ENCODE measurements around the gene CTDSPL2.

Gene CTDSPL2

GRCh38 chr15:44565387-44566154 is 138.1 kb downstream of the CTDSPL2 start (continued):
- TF ChIP-seq TSHZ2 (CRISPR knock-in tag; IDR thresholded peaks at IDR 0.05) (no peak), SNAI2 (CRISPR knock-in tag; IDR thresholded peaks at IDR 0.05) (no peak)

DNA sequence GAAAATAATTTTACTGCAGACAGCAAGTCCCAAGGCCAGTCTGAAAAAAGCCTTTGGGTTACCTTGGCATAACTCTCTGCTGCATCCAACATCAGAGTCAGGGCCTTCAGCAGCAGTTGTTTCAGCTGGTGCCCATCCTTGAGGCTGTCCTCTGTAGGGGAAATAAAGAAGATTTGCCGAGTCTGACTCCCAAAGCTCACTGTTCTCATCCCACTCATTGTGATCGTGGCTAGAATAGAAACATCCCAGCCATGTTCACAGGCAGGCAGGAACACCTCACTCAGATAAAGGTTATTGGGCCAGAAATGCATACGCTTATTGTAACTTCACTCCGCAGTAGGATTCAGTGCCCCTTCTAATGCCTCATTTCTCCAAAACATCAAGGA is 138.7 kb downstream of the CTDSPL2 start:
- no peak for ATAC-seq
- TF ChIP-seq ZNF8 (CRISPR knock-in tag; IDR thresholded peaks at IDR 0.05) = no peak
- TF ChIP-seq RARB (CRISPR knock-in tag; IDR thresholded peaks at IDR 0.05) = no peak
- TF ChIP-seq GLIS3 (CRISPR knock-in tag; IDR thresholded peaks at IDR 0.05) = no peak
- TF ChIP-seq POU6F1 (CRISPR knock-in tag; IDR thresholded peaks at IDR 0.05; ENCODE audit: borderline replicate concordance, low read depth) = no peak
- TF ChIP-seq ZFP30 (CRISPR knock-in tag; IDR thresholded peaks at IDR 0.05) = no peak
- TF ChIP-seq, protein P1, sequence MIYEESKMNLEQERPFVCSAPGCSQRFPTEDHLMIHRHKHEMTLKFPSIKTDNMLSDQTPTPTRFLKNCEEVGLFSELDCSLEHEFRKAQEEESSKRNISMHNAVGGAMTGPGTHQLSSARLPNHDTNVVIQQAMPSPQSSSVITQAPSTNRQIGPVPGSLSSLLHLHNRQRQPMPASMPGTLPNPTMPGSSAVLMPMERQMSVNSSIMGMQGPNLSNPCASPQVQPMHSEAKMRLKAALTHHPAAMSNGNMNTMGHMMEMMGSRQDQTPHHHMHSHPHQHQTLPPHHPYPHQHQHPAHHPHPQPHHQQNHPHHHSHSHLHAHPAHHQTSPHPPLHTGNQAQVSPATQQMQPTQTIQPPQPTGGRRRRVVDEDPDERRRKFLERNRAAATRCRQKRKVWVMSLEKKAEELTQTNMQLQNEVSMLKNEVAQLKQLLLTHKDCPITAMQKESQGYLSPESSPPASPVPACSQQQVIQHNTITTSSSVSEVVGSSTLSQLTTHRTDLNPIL (CRISPR knock-in tag; IDR thresholded peaks at IDR 0.05; ENCODE audit: low read depth) = no peak
- no peak for TF ChIP-seq ZFP3 (CRISPR knock-in tag; IDR thresholded peaks at IDR 0.05)
- no peak for TF ChIP-seq OSR1 (CRISPR knock-in tag; IDR thresholded peaks at IDR 0.05)
- TF ChIP-seq, protein P2, sequence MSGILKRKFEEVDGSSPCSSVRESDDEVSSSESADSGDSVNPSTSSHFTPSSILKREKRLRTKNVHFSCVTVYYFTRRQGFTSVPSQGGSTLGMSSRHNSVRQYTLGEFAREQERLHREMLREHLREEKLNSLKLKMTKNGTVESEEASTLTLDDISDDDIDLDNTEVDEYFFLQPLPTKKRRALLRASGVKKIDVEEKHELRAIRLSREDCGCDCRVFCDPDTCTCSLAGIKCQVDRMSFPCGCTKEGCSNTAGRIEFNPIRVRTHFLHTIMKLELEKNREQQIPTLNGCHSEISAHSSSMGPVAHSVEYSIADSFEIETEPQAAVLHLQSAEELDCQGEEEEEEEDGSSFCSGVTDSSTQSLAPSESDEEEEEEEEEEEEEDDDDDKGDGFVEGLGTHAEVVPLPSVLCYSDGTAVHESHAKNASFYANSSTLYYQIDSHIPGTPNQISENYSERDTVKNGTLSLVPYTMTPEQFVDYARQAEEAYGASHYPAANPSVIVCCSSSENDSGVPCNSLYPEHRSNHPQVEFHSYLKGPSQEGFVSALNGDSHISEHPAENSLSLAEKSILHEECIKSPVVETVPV (CRISPR knock-in tag; IDR thresholded peaks at IDR 0.05) = no peak
- TF ChIP-seq ZNF70 (CRISPR knock-in tag; IDR thresholded peaks at IDR 0.05) = no peak
- no peak for TF ChIP-seq ZC3H10 (CRISPR knock-in tag; IDR thresholded peaks at IDR 0.05)
- TF ChIP-seq PATZ1 (CRISPR knock-in tag; IDR thresholded peaks at IDR 0.05; ENCODE audit: borderline replicate concordance) = no peak
- no peak for TF ChIP-seq CSDC2 (CRISPR knock-in tag; IDR thresholded peaks at IDR 0.05)
- no peak for TF ChIP-seq ZNF565 (CRISPR knock-in tag; conservative IDR thresholded peaks at IDR 0.05; ENCODE audit: low read depth)
- TF ChIP-seq ISL1 (CRISPR knock-in tag; IDR thresholded peaks at IDR 0.05) = no peak
- TF ChIP-seq ESRRG (CRISPR knock-in tag; IDR thresholded peaks at IDR 0.05) = no peak
- TF ChIP-seq SNAI2 (CRISPR knock-in tag; IDR thresholded peaks at IDR 0.05) = no peak

DNA sequence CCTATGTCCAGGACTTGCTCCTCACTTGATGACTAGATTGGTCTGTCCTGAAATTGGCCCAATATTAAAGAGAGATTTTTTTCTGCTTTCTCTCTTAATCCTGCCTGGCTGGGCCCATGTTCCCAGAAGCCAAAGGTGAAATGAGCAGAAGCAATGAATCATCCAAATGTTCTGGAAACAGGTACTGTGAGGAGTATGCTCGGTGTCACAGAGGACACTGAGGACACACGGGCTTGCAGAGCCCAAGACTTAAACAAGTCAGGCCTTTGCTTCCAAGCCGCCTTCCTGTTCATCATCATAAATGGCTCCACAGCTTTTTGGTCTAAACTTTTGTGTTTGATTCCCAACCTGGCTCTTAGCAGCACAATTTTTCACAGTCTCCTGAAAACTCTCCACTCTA is 140.9 kb downstream of the CTDSPL2 start:
- no peak for ATAC-seq
- TF ChIP-seq TOX (CRISPR knock-in tag; IDR thresholded peaks at IDR 0.05; ENCODE audit: borderline replicate concordance) (no peak), POU6F1 (CRISPR knock-in tag; IDR thresholded peaks at IDR 0.05; ENCODE audit: borderline replicate concordance, low read depth) (no peak), TCF4 (CRISPR knock-in tag; IDR thresholded peaks at IDR 0.05; ENCODE audit: borderline replicate concordance) (no peak), ARNTL (CRISPR knock-in tag; IDR thresholded peaks at IDR 0.05; ENCODE audit: borderline replicate concordance, low read depth) (no peak), ZNF565 (CRISPR knock-in tag; conservative IDR thresholded peaks at IDR 0.05; ENCODE audit: low read depth) (no peak), ZFP3 (CRISPR knock-in tag; IDR thresholded peaks at IDR 0.05) (no peak), ZFP30 (CRISPR knock-in tag; IDR thresholded peaks at IDR 0.05) (no peak)
- TF ChIP-seq, protein P1 (CRISPR knock-in tag; IDR thresholded peaks at IDR 0.05; ENCODE audit: low read depth) = no peak
